Vein endothelial cell (primary cell): ENCODE results near the gene TINAG. TPM values are rescaled to one million over a fixed set of nuclear protein-coding genes. Genes with fewer than 3 reads are reported as not detected.

ENCODE experiments used
- total RNA-seq: library from RNA; depleted of rRNA; stranded (reverse); fragments of >200 nt; gene quantifications from 2 replicates; pipeline ENCODE4 v1.2.3, GENCODE V29; 2012

Gene TINAG
- total RNA-seq, result not detected in 2 replicates

DNA sequence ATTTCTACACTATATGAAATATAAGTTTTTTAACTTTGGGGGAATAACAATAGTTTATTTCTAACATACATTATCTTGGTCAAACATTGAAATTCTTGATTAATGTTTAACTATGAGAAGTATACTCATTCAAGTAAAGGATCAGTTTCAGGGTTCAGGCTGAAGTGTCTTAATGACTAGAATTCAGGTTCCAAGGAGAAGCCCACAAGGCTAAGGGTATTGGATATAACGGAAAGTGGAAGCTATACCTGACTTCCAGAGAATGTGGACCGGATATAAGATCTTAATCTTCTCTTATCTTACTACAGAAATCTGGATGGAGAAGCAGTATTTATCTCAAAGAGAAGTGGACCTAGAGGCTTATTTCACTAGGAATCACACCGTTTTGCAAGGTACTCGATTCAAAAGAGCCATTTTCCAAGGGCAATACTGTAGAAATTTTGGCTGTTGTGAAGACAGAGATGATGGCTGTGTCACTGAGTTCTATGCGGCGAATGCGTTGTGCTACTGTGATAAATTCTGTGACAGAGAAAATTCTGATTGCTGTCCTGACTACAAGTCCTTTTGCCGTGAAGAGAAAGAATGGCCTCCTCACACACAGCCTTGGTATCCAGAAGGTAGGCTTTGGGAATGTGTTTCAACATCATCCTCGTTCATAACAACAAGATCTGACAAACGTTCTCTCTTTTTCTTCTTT lies at the start of gene TINAG:
TSS of gene TINAG (plus strand) at position 153 of the 697 bp plus-strand sequence. CDS start at position 263, 110 bp downstream.

Other genes with a start within 250 kb of the TINAG start
- 10.1 and 18.7 TPM in 2 replicates for gene MLIP, start 197.0 kb upstream of the TINAG start, total RNA-seq